C4-2B (cell line): Measurements from ENCODE around the gene TNFRSF13B.

Source experiments
- ZFX ChIP-seq: fragments of 450-650 bp; IDR thresholded peaks from 2 replicates; pipeline ENCODE4 v1.6.1; 2017
- TF ChIP-seq, protein P1 (sequence below): fragments of 450-650 bp; conservative IDR thresholded peaks from 2 replicates; pipeline ENCODE4 v1.5.1; 2017; ENCODE audit warnings: mild to moderate bottlenecking

DNA sequence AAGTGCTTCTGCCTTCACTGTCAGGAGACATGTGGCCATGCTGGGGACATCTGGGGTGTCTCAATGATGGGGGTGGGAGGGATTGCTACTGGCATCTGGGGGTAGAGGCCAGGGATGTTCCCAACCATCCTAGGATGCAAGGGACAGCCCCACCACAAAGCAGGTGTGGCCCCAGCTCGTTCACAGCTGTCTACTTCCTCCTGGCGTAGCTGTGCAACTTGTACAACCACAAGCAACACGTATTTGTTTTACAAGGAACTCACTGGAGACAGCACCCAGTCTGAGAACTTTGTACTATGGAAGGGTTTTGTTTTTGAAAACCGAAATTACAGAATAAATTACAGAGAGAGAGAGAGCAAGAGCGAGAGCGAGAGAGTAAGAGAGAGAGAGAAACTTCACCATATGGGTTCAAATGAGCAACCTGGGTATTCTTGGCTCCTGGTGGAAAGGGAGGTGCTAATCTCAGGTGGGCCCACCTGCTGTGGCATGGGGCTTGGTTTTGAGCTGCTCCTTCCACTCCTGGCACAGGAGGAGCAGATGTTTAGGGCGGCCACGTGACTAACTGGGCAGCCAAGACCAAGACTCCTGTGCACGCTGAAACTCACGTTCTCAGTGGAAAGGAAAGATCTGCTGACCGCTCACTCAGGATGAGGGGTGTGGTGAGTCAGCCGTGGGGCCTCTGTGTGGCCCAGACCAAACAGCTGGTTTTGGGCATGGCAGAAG, 17.5 kb upstream of the TNFRSF13B start:
- TF ChIP-seq, protein P1, sequence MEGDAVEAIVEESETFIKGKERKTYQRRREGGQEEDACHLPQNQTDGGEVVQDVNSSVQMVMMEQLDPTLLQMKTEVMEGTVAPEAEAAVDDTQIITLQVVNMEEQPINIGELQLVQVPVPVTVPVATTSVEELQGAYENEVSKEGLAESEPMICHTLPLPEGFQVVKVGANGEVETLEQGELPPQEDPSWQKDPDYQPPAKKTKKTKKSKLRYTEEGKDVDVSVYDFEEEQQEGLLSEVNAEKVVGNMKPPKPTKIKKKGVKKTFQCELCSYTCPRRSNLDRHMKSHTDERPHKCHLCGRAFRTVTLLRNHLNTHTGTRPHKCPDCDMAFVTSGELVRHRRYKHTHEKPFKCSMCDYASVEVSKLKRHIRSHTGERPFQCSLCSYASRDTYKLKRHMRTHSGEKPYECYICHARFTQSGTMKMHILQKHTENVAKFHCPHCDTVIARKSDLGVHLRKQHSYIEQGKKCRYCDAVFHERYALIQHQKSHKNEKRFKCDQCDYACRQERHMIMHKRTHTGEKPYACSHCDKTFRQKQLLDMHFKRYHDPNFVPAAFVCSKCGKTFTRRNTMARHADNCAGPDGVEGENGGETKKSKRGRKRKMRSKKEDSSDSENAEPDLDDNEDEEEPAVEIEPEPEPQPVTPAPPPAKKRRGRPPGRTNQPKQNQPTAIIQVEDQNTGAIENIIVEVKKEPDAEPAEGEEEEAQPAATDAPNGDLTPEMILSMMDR = no peak
- TF ChIP-seq ZFX = no peak
